ENCODE results near the gene TMEM131L. TPM values are rescaled to one million over a fixed set of nuclear protein-coding genes. Genes with fewer than 3 reads are reported as not detected.

Gene TMEM131L
- total and polyA plus RNA-seq, 2 donors (not counting 3 experiments of a cell fraction or from before 2014, with no cell fraction given) = 7.7 to 21.2 TPM

- no peaks in the 10 kb centered on the region for H4K20me1 ChIP-seq (replicated peaks; ENCODE audit: control insufficient read depth, extremely low read depth, insufficient read depth, low read length)
- no peaks in the 10 kb centered on the region for H3K27me3 ChIP-seq (ENCODE audit: control insufficient read depth in 2 of 2, insufficient read depth in 2 of 2, low read length in 2 of 2)
- no peak overlapping the region for H3K27ac ChIP-seq (ENCODE audit: insufficient read depth, low read depth, low read length)
- ChIA-PET CTCF (interaction anchor here (1.9 kb wide), 2 partner anchors 11 to 77 kb away, joined by 5 to 9 read pairs; no protein-coding TSS in a partner anchor), POLR2A (no interaction called here)
- H3K36me3 ChIP-seq (ENCODE audit: control insufficient read depth in 2 of 2, extremely low read depth in 1 of 2, insufficient read depth in 2 of 2, low read length in 2 of 2) = no peaks in the 10 kb centered on the region
- peak; percentile 43 for DNase-seq (ENCODE audit: low read depth, low spot score)
- H3K4me3 ChIP-seq (replicated peaks in 1 of 3; ENCODE audit: insufficient read depth in 1 of 3, low read depth in 1 of 3, low read length in 3 of 3) = no peak overlapping the region
- no peaks in the 10 kb centered on the region for H3K9me3 ChIP-seq (replicated peaks; ENCODE audit: control insufficient read depth, insufficient read depth, low read length)
- peak; percentile 47 for TF ChIP-seq FOS (IDR thresholded peaks at IDR 0.05; ENCODE audit: borderline replicate concordance, insufficient read depth, low read length)
- TF ChIP-seq, protein P1, sequence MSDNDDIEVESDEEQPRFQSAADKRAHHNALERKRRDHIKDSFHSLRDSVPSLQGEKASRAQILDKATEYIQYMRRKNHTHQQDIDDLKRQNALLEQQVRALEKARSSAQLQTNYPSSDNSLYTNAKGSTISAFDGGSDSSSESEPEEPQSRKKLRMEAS (IDR thresholded peaks at IDR 0.05; ENCODE audit: insufficient read depth, insufficient read length) = no peak
- peaks cover 2% of the 10 kb centered on the region for H3K9me1 ChIP-seq (replicated peaks; ENCODE audit: control insufficient read depth, extremely low read depth, insufficient read depth, low read length)
- H2AFZ ChIP-seq (ENCODE audit: low read depth, low read length) = no peak overlapping the region
- H3K4me1 ChIP-seq (ENCODE audit: control insufficient read depth, extremely low read depth, insufficient read depth, low read length) = peaks cover 4% of the 10 kb centered on the region
- intact Hi-C loops (cut with micrococcal nuclease) (no loop called here), dilution Hi-C loops (cut with MboI; ENCODE audit: extremely low pct_ligation_motif_present, low sequenced_read_pairs) (no loop called here)
- peak; percentile 56 for FAIRE-seq
- H3K9ac ChIP-seq (replicated peaks; ENCODE audit: extremely low read depth, insufficient read depth, low read length) = no peak overlapping the region
- no peak overlapping the region for H3K4me2 ChIP-seq (ENCODE audit: insufficient read depth, low read length)
- H3K79me2 ChIP-seq (ENCODE audit: control insufficient read depth, insufficient read depth, low read length) = peaks cover 2% of the 10 kb centered on the region
- no TSS peak for BruUV-seq (replicated peaks)
Observed at GRCh38 chr4:153497091-153497531, 31.0 kb downstream of the TMEM131L start.

DNA sequence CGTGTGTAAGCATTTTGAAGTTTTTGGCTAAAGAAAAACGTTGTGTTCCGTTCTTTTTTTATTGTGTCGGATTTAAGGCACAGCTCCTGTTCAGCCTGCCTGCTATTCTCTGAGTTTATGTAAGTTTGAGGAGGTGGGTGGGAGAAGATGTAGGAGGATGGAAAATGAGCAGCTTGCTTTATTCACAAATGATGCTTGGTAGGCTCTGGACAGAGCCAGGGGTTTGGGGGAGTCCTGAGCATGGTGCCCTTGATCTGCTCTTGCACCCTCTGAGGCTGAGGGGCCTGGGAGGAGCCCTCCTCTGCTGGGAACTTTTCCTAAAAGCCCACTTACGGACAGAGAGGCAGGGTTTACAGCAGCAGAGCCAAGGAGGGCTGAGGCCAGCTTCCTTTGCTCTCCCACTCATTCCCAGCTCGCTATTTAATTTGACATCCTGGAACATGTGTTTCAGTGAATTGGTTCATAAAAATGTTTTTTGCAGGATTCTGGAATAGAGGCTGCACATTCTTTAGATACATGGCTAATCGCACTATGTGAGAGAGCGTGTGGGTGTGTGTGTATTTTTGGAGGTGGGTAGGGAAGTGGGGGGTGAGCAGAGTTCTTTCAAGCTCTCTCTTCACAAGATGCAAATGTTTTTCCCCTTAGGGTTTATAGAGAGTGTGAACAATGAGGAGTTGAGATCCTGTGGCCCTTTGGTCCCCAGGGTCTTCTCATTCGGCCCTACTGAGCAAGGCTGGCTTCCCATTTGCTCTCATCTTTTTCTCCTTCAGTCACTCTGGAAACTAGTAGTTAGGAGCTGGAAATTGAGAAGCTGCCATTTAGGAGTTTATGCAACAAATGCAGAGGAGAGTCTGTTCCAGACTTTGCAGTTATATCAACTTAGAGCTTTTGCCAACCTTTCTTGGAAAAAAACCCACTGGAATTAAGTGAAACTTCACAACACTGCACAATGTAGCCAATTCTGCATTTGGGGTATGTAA lies 32.1 kb downstream of the TMEM131L start:
- Histone ChIP-seq H3K4me2 (ENCODE audit: insufficient read depth, low read length) (no peak overlapping the region), H3K9me3 (replicated peaks; ENCODE audit: control insufficient read depth, insufficient read depth, low read length) (no peaks in the 10 kb centered on the region), H3K27ac (ENCODE audit: insufficient read depth, low read depth, low read length) (no peak overlapping the region), H3K79me2 (ENCODE audit: control insufficient read depth, insufficient read depth, low read length) (no peaks in the 10 kb centered on the region), H3K4me1 (ENCODE audit: control insufficient read depth, extremely low read depth, insufficient read depth, low read length) (peaks cover 4% of the 10 kb centered on the region), H3K36me3 (ENCODE audit: control insufficient read depth in 2 of 2, extremely low read depth in 1 of 2, insufficient read depth in 2 of 2, low read length in 2 of 2) (no peaks in the 10 kb centered on the region), H2AFZ (ENCODE audit: low read depth, low read length) (no peak overlapping the region), H3K9ac (replicated peaks; ENCODE audit: extremely low read depth, insufficient read depth, low read length) (no peak overlapping the region), H4K20me1 (replicated peaks; ENCODE audit: control insufficient read depth, extremely low read depth, insufficient read depth, low read length) (no peaks in the 10 kb centered on the region), H3K27me3 (ENCODE audit: control insufficient read depth in 2 of 2, insufficient read depth in 2 of 2, low read length in 2 of 2) (no peaks in the 10 kb centered on the region), H3K9me1 (replicated peaks; ENCODE audit: control insufficient read depth, extremely low read depth, insufficient read depth, low read length) (no peaks in the 10 kb centered on the region), H3K4me3 (replicated peaks in 1 of 3; ENCODE audit: insufficient read depth in 1 of 3, low read depth in 1 of 3, low read length in 3 of 3) (no peak overlapping the region)
- intact Hi-C loops (cut with micrococcal nuclease) = no loop called here
- no TSS peak for BruUV-seq (replicated peaks)
- dilution Hi-C loops (cut with MboI; ENCODE audit: extremely low pct_ligation_motif_present, low sequenced_read_pairs) = no loop called here
- no peak for TF ChIP-seq GATA2 (IDR thresholded peaks at IDR 0.05; ENCODE audit: insufficient read depth, insufficient read length, low read depth, low read length)
- TF ChIP-seq, protein P2, sequence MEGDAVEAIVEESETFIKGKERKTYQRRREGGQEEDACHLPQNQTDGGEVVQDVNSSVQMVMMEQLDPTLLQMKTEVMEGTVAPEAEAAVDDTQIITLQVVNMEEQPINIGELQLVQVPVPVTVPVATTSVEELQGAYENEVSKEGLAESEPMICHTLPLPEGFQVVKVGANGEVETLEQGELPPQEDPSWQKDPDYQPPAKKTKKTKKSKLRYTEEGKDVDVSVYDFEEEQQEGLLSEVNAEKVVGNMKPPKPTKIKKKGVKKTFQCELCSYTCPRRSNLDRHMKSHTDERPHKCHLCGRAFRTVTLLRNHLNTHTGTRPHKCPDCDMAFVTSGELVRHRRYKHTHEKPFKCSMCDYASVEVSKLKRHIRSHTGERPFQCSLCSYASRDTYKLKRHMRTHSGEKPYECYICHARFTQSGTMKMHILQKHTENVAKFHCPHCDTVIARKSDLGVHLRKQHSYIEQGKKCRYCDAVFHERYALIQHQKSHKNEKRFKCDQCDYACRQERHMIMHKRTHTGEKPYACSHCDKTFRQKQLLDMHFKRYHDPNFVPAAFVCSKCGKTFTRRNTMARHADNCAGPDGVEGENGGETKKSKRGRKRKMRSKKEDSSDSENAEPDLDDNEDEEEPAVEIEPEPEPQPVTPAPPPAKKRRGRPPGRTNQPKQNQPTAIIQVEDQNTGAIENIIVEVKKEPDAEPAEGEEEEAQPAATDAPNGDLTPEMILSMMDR (IDR thresholded peaks at IDR 0.05; ENCODE audit: extremely low read depth in 1 of 2, insufficient read depth in 1 of 2, low read depth in 1 of 2, low read length in 2 of 2) = no peak
- TF ChIP-seq, protein P1 (IDR thresholded peaks at IDR 0.05; ENCODE audit: insufficient read depth, insufficient read length) = no peak
- no peak for TF ChIP-seq POLR2AphosphoS5 (IDR thresholded peaks at IDR 0.05; ENCODE audit: insufficient read depth, low read depth, low read length)
- no peak for TF ChIP-seq FOS (IDR thresholded peaks at IDR 0.05; ENCODE audit: borderline replicate concordance, insufficient read depth, low read length)
- no peak for TF ChIP-seq POLR2A (IDR thresholded peaks at IDR 0.05; ENCODE audit: low read depth, low read length)
- TF ChIP-seq MYC (IDR thresholded peaks at IDR 0.05; ENCODE audit: low read depth, low read length) = no peak
- no peak for TF ChIP-seq JUN (IDR thresholded peaks at IDR 0.05; ENCODE audit: borderline replicate concordance, insufficient read depth, insufficient read length, low read depth)
- TF ChIP-seq EZH2 (IDR thresholded peaks at IDR 0.05; ENCODE audit: borderline replicate concordance, low read depth, low read length, severe bottlenecking) = no peak
- POLR2A ChIA-PET = no interaction called here
- DNase-seq (ENCODE audit: low read depth, low spot score) = no peak
- FAIRE-seq = no peak
- CTCF ChIA-PET = interaction anchor here (1.1 to 1.9 kb wide), 5 partner anchors 8 to 76 kb away, joined by 3 to 9 read pairs (median 4); no protein-coding TSS in a partner anchor

Data from endothelial cell of umbilical vein (primary cell).